ENCODE results near the gene FGF7.
"Not testable (repeated sequence)": the region's sequence is repeated elsewhere in the genome, so short reads cannot be mapped to it uniquely, and the experiment has no call there.

FGF7 gene

GRCh38 chr15:49423021-49423420 is at the start of gene FGF7:
Gene FGF7 (plus strand): TSS chr15:49423242. CDS start chr15:49424298, 1,056 bp downstream.
- DNase-seq (ENCODE audit: low read depth in 2 of 2) = no peak

GRCh38 chr15:49379996-49380395 is 43.0 kb upstream of the FGF7 start:
- no peak for DNase-seq (ENCODE audit: low read depth in 2 of 2)

DNA sequence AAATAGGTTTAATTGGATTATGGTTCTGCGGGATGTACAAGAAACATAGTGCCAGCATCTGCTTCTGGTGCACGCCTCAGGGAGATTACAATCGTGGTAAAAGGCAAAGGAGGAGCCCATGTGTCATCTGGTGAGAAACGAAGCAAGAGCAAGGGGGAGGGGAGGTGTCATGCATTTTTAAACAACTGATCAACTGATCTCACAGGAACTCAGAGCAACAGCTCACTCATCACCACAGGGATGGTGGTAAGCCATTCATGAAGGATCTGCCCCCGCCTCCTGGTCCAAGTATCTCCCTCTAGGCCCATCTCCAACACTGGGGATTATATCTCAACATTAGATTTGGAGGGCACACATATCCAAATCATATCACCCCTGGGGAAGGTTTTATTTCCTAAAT is 42.1 kb upstream of the FGF7 start:
- no peak for DNase-seq (ENCODE audit: low read depth in 2 of 2)

GRCh38 chr15:49382394-49382793 is 40.6 kb upstream of the FGF7 start:
- DNase-seq (ENCODE audit: low read depth in 2 of 2) = no peak

DNA sequence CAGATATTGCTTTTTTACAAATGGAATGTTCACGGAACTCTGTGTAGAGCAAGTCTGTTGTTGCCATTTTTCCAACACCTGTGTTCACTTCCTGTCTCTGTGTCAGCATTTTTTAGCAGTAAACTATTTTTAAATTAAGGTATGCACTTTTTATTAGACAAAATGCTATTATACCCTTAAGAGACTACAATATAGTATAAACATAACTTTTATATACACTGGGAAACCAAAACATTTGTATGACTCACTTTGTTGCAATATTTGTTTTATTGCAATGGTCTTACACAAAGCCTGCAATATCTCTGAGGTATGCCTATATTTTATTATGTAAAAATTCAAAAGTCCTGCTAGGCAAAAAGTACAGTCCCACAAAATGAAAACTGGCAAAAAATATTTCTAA is 39.8 kb upstream of the FGF7 start:
- DNase-seq (ENCODE audit: low read depth in 2 of 2) = no peak

DNA sequence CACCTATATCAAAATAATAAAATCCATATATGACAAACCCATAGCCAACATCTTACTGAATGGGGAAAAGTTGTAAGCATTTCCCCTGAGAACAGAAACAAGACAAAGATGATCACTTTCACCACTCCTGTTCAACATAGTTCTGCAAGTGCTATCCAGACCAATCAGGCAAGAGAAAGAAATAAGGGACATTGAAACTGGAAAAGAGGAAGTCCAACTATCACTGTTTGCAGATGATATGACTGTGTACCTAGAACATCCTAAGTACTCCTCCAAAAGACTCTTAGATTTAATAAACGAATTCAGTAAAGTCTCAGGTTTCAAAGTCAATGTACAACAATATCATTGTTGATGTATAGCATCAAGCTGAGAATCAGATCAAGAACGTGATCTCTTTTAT is 35.6 kb upstream of the FGF7 start:
- no peak for DNase-seq (ENCODE audit: low read depth in 2 of 2)

- DNase-seq (ENCODE audit: low read depth in 2 of 2) = not testable (repeated sequence)
Observed at GRCh38 chr15:49402515-49403296, 20.3 kb upstream of the FGF7 start.

DNA sequence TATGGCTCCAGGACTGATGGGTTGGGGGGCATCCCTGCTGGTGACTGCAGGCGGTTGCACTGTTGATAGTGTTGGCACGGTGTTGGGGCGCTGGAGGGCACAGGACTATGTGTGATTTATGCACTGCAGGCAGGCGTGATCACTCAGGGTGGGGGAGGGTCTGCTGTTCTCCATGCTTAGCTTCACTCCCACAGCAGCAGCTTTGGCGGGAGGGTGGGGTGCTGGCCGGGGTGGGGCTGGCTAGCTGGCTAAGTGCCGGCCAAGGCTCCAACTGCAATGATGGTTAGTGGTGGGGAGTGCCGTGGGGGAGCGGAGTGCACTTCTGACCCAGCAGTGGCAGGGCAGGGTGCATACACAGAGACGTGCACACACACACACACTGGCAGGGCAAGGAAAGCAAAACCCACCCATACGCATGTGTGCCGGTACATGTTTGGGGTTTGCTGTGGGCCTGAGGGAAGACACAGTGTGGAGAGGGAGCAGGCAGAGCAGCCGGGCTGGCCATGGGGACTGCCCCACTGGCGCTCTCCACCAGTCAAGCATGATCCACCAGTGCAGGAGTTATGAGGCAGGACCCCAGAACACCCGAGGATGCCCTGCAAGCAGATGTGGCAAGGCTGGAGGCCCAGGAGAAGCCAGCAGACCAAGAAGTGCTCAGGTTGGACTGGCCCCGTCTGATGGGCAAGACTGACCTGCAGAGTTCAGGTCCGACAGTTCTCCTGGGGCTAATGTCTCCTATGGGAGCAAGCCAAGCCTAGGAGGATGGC is 16.5 kb upstream of the FGF7 start:
- no peak for DNase-seq (ENCODE audit: low read depth in 2 of 2)

- no peak for DNase-seq (ENCODE audit: low read depth in 2 of 2)
Observed at GRCh38 chr15:49410641-49411040, 12.4 kb upstream of the FGF7 start.

DNA sequence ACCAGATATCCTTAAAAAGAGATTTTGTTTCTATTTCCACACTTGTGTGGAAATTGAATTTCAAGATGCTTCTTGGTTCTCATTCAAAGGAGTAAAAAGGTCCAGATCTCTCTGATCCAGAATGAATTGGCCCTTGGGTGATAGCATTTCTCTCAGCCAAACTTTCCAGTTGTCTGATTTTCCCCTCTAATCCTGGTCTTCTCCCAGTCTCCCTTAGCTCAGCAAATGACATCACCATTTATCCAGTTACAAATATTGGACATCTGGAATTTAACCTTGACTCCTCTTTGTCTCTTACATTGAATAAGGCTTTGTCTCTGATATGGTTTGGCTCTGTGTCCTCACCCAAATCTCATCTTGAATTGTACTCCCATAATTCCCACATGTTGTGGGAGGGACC is 10.2 kb upstream of the FGF7 start:
- DNase-seq (ENCODE audit: low read depth in 2 of 2) = no peak

DNA sequence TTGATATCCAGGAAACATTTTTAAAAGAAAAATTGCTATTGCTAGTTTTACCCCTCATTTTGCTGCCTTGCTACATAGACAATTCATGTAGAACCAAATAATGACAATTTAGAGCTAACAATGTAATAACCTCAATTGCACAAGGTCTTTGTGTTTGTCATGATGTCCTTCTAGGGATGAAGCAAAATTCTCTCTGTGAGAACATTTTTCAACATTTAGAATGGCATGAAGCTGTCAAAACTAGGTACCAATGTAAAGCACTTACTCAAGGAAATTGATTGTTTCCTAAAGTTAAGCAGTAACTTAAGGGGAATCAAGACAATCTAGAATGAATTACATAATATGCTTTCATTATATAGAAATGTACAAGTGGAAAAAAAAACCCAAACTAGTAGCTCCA is 7.9 kb upstream of the FGF7 start:
- DNase-seq (ENCODE audit: low read depth in 2 of 2) = no peak

DNA sequence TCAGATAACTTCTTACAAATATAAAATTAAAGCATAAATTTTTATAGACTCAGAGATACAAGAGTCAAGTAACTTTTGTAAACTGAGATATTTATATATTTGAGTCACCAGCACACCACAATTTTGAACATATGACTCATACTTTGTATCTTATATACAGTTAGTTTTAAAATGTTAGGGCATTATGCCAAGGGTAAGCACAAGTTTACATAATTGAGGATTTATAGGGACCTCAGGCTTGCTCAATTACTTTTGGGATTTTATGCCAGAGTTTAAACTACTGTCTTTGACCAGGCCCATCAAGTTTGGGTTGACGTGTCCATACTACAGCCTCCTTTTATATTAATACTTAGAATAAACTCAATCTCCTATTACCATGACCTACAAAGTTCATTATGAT is 7.4 kb upstream of the FGF7 start:
- no peak for DNase-seq (ENCODE audit: low read depth in 2 of 2)

GRCh38 chr15:49418811-49419210 is 4.2 kb upstream of the FGF7 start:
- no peak for DNase-seq (ENCODE audit: low read depth in 2 of 2)

GRCh38 chr15:49421991-49422390 is 1.1 kb upstream of the FGF7 start:
- DNase-seq (ENCODE audit: low read depth in 2 of 2) = peak; percentile 1 to 4

DNA sequence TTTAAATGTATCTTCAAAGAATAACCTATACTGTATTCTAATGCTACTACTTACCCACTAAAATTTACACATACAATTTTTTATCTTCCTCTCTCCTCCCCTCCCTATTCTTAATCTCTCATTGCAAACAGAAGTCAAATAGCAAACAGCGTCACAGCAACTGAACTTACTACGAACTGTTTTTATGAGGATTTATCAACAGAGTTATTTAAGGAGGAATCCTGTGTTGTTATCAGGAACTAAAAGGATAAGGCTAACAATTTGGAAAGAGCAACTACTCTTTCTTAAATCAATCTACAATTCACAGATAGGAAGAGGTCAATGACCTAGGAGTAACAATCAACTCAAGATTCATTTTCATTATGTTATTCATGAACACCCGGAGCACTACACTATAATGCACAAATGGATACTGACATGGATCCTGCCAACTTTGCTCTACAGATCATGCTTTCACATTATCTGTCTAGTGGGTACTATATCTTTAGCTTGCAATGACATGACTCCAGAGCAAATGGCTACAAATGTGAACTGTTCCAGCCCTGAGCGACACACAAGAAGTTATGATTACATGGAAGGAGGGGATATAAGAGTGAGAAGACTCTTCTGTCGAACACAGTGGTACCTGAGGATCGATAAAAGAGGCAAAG is 984 bp downstream of the FGF7 start:
- no peak for DNase-seq (ENCODE audit: low read depth in 2 of 2)

- no peak for DNase-seq (ENCODE audit: low read depth in 2 of 2)
Observed at GRCh38 chr15:49424954-49425353, 1.9 kb downstream of the FGF7 start.

GRCh38 chr15:49427372-49427771 is 4.3 kb downstream of the FGF7 start:
- no peak for DNase-seq (ENCODE audit: low read depth in 2 of 2)

GRCh38 chr15:49428409-49429095 is 5.5 kb downstream of the FGF7 start:
- no peak for DNase-seq (ENCODE audit: low read depth in 2 of 2)

DNA sequence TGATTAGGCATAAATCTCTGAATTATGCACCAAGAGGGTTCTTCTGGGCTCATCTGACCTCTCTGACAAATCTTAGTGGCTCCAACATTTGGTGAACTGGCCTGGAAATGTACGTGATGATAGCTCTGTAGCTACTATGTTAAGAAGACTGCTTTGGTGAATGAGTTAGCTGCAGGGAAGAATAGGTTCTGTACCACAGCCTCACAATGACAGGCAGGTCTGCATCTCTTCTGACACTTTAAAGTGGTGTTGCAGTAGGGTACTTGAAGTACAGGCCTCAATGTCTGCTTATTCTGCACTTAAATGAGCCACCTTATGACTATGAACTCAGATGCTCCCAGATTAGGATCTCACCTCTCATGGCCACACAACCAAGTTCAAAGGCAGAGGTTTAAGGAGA is 7.0 kb downstream of the FGF7 start:
- no peak for DNase-seq (ENCODE audit: low read depth in 2 of 2)

- DNase-seq (ENCODE audit: low read depth in 2 of 2) = no peak
Observed at GRCh38 chr15:49435174-49435573, 12.1 kb downstream of the FGF7 start.

GRCh38 chr15:49436751-49437150 is 13.7 kb downstream of the FGF7 start:
- DNase-seq (ENCODE audit: low read depth in 2 of 2) = no peak

GRCh38 chr15:49438962-49439631 is 16.1 kb downstream of the FGF7 start:
- DNase-seq (ENCODE audit: low read depth in 2 of 2) = no peak

Data from stimulated activated CD4-positive, alpha-beta T cell treated with anti-CD3 and anti-CD28 coated beads, Interleukin-15, amount 100 ng/mL, for 48 hours (primary cell).